Measurements from ENCODE around the gene EFL1. TPM values are rescaled to one million over a fixed set of nuclear protein-coding genes. Genes with fewer than 3 reads are reported as not detected.
"Not testable (repeated sequence)": the region's sequence is repeated elsewhere in the genome, so short reads cannot be mapped to it uniquely, and the experiment has no call there.

Gene EFL1
- polyA plus RNA-seq, 3 donors, result 19.3 to 22.4 (median 22.0) TPM

GRCh38 chr15:82221535-82221934, 41.0 kb downstream of the EFL1 start:
- DNase-seq (ENCODE audit: extremely low read depth in 1 of 11, low read depth in 9 of 11, low spot score in 4 of 11), result not testable (repeated sequence)

- not testable (repeated sequence) for DNase-seq (ENCODE audit: extremely low read depth in 1 of 11, low read depth in 9 of 11, low spot score in 4 of 11)
Observed at GRCh38 chr15:82216092-82216491, 46.4 kb downstream of the EFL1 start.

GRCh38 chr15:82212201-82212600, 50.3 kb downstream of the EFL1 start:
- not testable (repeated sequence) for DNase-seq (ENCODE audit: extremely low read depth in 1 of 11, low read depth in 9 of 11, low spot score in 4 of 11)

GRCh38 chr15:82210066-82210597, 52.4 kb downstream of the EFL1 start:
- not testable (repeated sequence) for DNase-seq (ENCODE audit: extremely low read depth in 1 of 11, low read depth in 9 of 11, low spot score in 4 of 11)

- DNase-seq (ENCODE audit: extremely low read depth in 1 of 11, low read depth in 9 of 11, low spot score in 4 of 11), result not testable (repeated sequence)
Observed at GRCh38 chr15:82204575-82204974, 58.0 kb downstream of the EFL1 start.

- peak; percentile 61 to 85 (median 73) for DNase-seq (ENCODE audit: extremely low read depth in 1 of 11, low read depth in 9 of 11, low spot score in 4 of 11)
Observed at GRCh38 chr15:82197733-82198594, 64.6 kb downstream of the EFL1 start.

- no peak for DNase-seq (ENCODE audit: extremely low read depth in 1 of 11, low read depth in 9 of 11, low spot score in 4 of 11)
Observed at GRCh38 chr15:82196353-82196752, 66.2 kb downstream of the EFL1 start.

GRCh38 chr15:82195818-82196217, 66.7 kb downstream of the EFL1 start:
- not testable (repeated sequence) for DNase-seq (ENCODE audit: extremely low read depth in 1 of 11, low read depth in 9 of 11, low spot score in 4 of 11)

- not testable (repeated sequence) for DNase-seq (ENCODE audit: extremely low read depth in 1 of 11, low read depth in 9 of 11, low spot score in 4 of 11)
Observed at GRCh38 chr15:82194488-82194887, 68.0 kb downstream of the EFL1 start.

- not testable (repeated sequence) for DNase-seq (ENCODE audit: extremely low read depth in 1 of 11, low read depth in 9 of 11, low spot score in 4 of 11)
Observed at GRCh38 chr15:82193435-82193834, 69.1 kb downstream of the EFL1 start.

- not testable (repeated sequence) for DNase-seq (ENCODE audit: extremely low read depth in 1 of 11, low read depth in 9 of 11, low spot score in 4 of 11)
Observed at GRCh38 chr15:82192394-82192793, 70.1 kb downstream of the EFL1 start.

GRCh38 chr15:82186719-82187406, 75.7 kb downstream of the EFL1 start:
- DNase-seq (ENCODE audit: extremely low read depth in 1 of 11, low read depth in 9 of 11, low spot score in 4 of 11), result no peak

- no peak for DNase-seq (ENCODE audit: extremely low read depth in 1 of 11, low read depth in 9 of 11, low spot score in 4 of 11)
Observed at GRCh38 chr15:82186161-82186560, 76.4 kb downstream of the EFL1 start.

GRCh38 chr15:82184776-82185175, 77.8 kb downstream of the EFL1 start:
- no peak for DNase-seq (ENCODE audit: extremely low read depth in 1 of 11, low read depth in 9 of 11, low spot score in 4 of 11)

- no peak for DNase-seq (ENCODE audit: extremely low read depth in 1 of 11, low read depth in 9 of 11, low spot score in 4 of 11)
Observed at GRCh38 chr15:82184355-82184754, 78.2 kb downstream of the EFL1 start.

GRCh38 chr15:82183121-82184031, 79.2 kb downstream of the EFL1 start:
- peak in 1 of 11 donors; percentile 12 for DNase-seq (ENCODE audit: extremely low read depth in 1 of 11, low read depth in 9 of 11, low spot score in 4 of 11)

GRCh38 chr15:82181371-82181770, 81.2 kb downstream of the EFL1 start:
- DNase-seq (ENCODE audit: extremely low read depth in 1 of 11, low read depth in 9 of 11, low spot score in 4 of 11), result no peak

GRCh38 chr15:82178061-82178460, 84.5 kb downstream of the EFL1 start:
- no peak for DNase-seq (ENCODE audit: extremely low read depth in 1 of 11, low read depth in 9 of 11, low spot score in 4 of 11)

Data from renal cortex interstitium (tissue), 11 donors.